Measurements from ENCODE around the gene CYSRT1.

The CYSRT1 gene

GRCh38 chr9:137228968-137229896, 4.3 kb downstream of the CYSRT1 start:
- no peak overlapping the region for H3K4me3 ChIP-seq (ENCODE audit: low read depth, low read length)
- no peak for TF ChIP-seq CTCF (IDR thresholded peaks at IDR 0.05; ENCODE audit: low read depth, low read length)
- in situ Hi-C loops (cut with HindIII; ENCODE audit: low sequenced_read_pairs) = no loop called here
- no peak for DNase-seq (ENCODE audit: low read depth, low spot score)

GRCh38 chr9:137229903-137230704, 5.1 kb downstream of the CYSRT1 start:
- TF ChIP-seq CTCF (IDR thresholded peaks at IDR 0.05; ENCODE audit: low read depth, low read length) = no peak
- no peak for DNase-seq (ENCODE audit: low read depth, low spot score)
- in situ Hi-C loops (cut with HindIII; ENCODE audit: low sequenced_read_pairs) = no loop called here
- H3K4me3 ChIP-seq (ENCODE audit: low read depth, low read length) = no peak overlapping the region

GRCh38 chr9:137230705-137231371, 5.9 kb downstream of the CYSRT1 start, which contains the start of gene SLC34A3:
SLC34A3 (plus strand) TSS chr9:137230901; CDS start chr9:137231703, 802 bp downstream.
- no peak for TF ChIP-seq CTCF (IDR thresholded peaks at IDR 0.05; ENCODE audit: low read depth, low read length)
- no peak for DNase-seq (ENCODE audit: low read depth, low spot score)
- H3K4me3 ChIP-seq (ENCODE audit: low read depth, low read length) = no peak within 1 kb of the TSS
- in situ Hi-C loops (cut with HindIII; ENCODE audit: low sequenced_read_pairs) = no loop called here

- in situ Hi-C loops (cut with HindIII; ENCODE audit: low sequenced_read_pairs) = no loop called here
- TF ChIP-seq CTCF (IDR thresholded peaks at IDR 0.05; ENCODE audit: low read depth, low read length) = no peak
- no peak for DNase-seq (ENCODE audit: low read depth, low spot score)
- H3K4me3 ChIP-seq (ENCODE audit: low read depth, low read length) = no peak overlapping the region
Observed at GRCh38 chr9:137231372-137232039, 6.5 kb downstream of the CYSRT1 start.

GRCh38 chr9:137232101-137232500, 7.1 kb downstream of the CYSRT1 start:
- in situ Hi-C loops (cut with HindIII; ENCODE audit: low sequenced_read_pairs) = no loop called here
- no peak for TF ChIP-seq CTCF (IDR thresholded peaks at IDR 0.05; ENCODE audit: low read depth, low read length)
- DNase-seq (ENCODE audit: low read depth, low spot score) = no peak
- H3K4me3 ChIP-seq (ENCODE audit: low read depth, low read length) = no peak overlapping the region

GRCh38 chr9:137232510-137232909, 7.5 kb downstream of the CYSRT1 start:
- in situ Hi-C loops (cut with HindIII; ENCODE audit: low sequenced_read_pairs) = no loop called here
- TF ChIP-seq CTCF (IDR thresholded peaks at IDR 0.05; ENCODE audit: low read depth, low read length) = no peak
- H3K4me3 ChIP-seq (ENCODE audit: low read depth, low read length) = no peak overlapping the region
- no peak for DNase-seq (ENCODE audit: low read depth, low spot score)
